Measurements from ENCODE around the gene MICU2. TPM values are rescaled to one million over a fixed set of nuclear protein-coding genes. Genes with fewer than 3 reads are reported as not detected.

MICU2 gene
- total and polyA plus RNA-seq, 2 of the 4 experiments (the other 2 are of a cell fraction), result 14.9 to 25.0 TPM

- H3K9me1 ChIP-seq (ENCODE audit: insufficient read depth, low read length), result no peaks in the 10 kb centered on the region; the same call in 1 of the 2 replicates
- no peaks in the 10 kb centered on the region for H3K4me1 ChIP-seq (ENCODE audit: control insufficient read depth, insufficient read depth, low read length)
- TF ChIP-seq CTCF (conservative IDR thresholded peaks at IDR 0.05; ENCODE audit: low read depth, low read length) (no peak), MXI1 (IDR thresholded peaks at IDR 0.05; ENCODE audit: borderline replicate concordance, low read depth, low read length) (no peak), SMC3 (IDR thresholded peaks at IDR 0.05; ENCODE audit: low read depth, low read length) (no peak), ELK1 (IDR thresholded peaks at IDR 0.05; ENCODE audit: borderline replicate concordance, low read depth, low read length) (no peak), NFE2L2 (IDR thresholded peaks at IDR 0.05; ENCODE audit: low read depth, low read length) (no peak), MAZ (IDR thresholded peaks at IDR 0.05; ENCODE audit: borderline replicate concordance, low read depth, low read length) (no peak), RAD21 (IDR thresholded peaks at IDR 0.05; ENCODE audit: low read length) (no peak), FOS (IDR thresholded peaks at IDR 0.05; ENCODE audit: low read depth, low read length) (no peak), MAFK (IDR thresholded peaks at IDR 0.05; ENCODE audit: low read depth, low read length) (no peak), CEBPB (IDR thresholded peaks at IDR 0.05; ENCODE audit: low read depth, low read length) (no peak), USF2 (IDR thresholded peaks at IDR 0.05; ENCODE audit: low read depth, low read length) (no peak), RCOR1 (IDR thresholded peaks at IDR 0.05; ENCODE audit: insufficient replicate concordance, low read length) (no peak)
- H3K18ac ChIP-seq (ENCODE audit: low read depth, low read length), result no peak overlapping the region
- no peak overlapping the region for H2BK120ac ChIP-seq (ENCODE audit: low read depth, low read length)
- H3K27me3 ChIP-seq (ENCODE audit: control insufficient read depth, insufficient read depth, low read length), result no peaks in the 10 kb centered on the region
- POLR2A ChIA-PET (ENCODE audit: unreplicated experiment), result no interaction called here
- H2BK15ac ChIP-seq (ENCODE audit: low read depth, low read length), result no peak overlapping the region
- no peak overlapping the region for H3K4me2 ChIP-seq (ENCODE audit: low read depth, low read length)
- peaks cover 4% of the 10 kb centered on the region; the same call in 1 of the 2 replicates for H3K36me3 ChIP-seq (ENCODE audit: control insufficient read depth, insufficient read depth, low read length)
- no peak overlapping the region for H4K8ac ChIP-seq (ENCODE audit: low read depth in 2 of 2, low read length in 2 of 2)
- CTCF ChIA-PET, result interaction anchor here (0.5 kb wide), 1 partner anchor 21 kb away, joined by 5 read pairs; no protein-coding TSS in a partner anchor
- H3K79me1 ChIP-seq (ENCODE audit: low read depth in 1 of 2, low read length in 2 of 2), result peaks cover 4 to 10% of the 10 kb centered on the region in 2 experiments; a peak in 2 of 4 replicates
- H3K4me3 ChIP-seq (ENCODE audit: insufficient read depth, low read depth, low read length), result no peak overlapping the region
- DNase-seq, result no peak
- H3K9ac ChIP-seq (ENCODE audit: low read depth, low read length), result no peak overlapping the region
- H2AK9ac ChIP-seq (replicated peaks; ENCODE audit: low read depth, low read length, poor library complexity), result no peak overlapping the region
- in situ Hi-C loops (cut with MboI; ENCODE audit: low sequenced_read_pairs), result no loop called here
- H3K9me3 ChIP-seq (ENCODE audit: control insufficient read depth, insufficient read depth, low read length), result no peaks in the 10 kb centered on the region
- no peak overlapping the region for H3K56ac ChIP-seq (ENCODE audit: extremely low read depth, insufficient read depth, low read length)
- no peak overlapping the region for H3K4ac ChIP-seq (ENCODE audit: low read depth, low read length)
- no peak overlapping the region for H3K14ac ChIP-seq (replicated peaks; ENCODE audit: low read depth, low read length)
- ATAC-seq (ENCODE audit: low read depth), result no peak
- H4K20me1 ChIP-seq (ENCODE audit: insufficient read depth, low read length), result no peaks in the 10 kb centered on the region
- no TSS peak for BruUV-seq (replicated peaks)
- dilution Hi-C loops (cut with HindIII; ENCODE audit: low sequenced_read_pairs, unreplicated experiment), result no loop called here
- WGBS, 2 experiments (ENCODE audit: extremely low coverage in 2 of 2, insufficient read length in 1 of 2), result no CpG with 5 or more reads among the region's 1 CpG
- H4K5ac ChIP-seq (ENCODE audit: low read depth, low read length), result no peak overlapping the region
- H2AFZ ChIP-seq (replicated peaks; ENCODE audit: low read length, poor library complexity), result no peak overlapping the region
- no peak overlapping the region for H2AK5ac ChIP-seq (ENCODE audit: low read depth, low read length)
- no peak overlapping the region for H3K27ac ChIP-seq (ENCODE audit: insufficient read depth, low read length)
- no peak overlapping the region for H2BK5ac ChIP-seq (ENCODE audit: low read depth, low read length, poor library complexity, severe bottlenecking)
- intact Hi-C loops (cut with micrococcal nuclease), result no loop called here
- no peak overlapping the region for H3K23ac ChIP-seq (ENCODE audit: low read depth, low read length)
- H4K91ac ChIP-seq (ENCODE audit: insufficient read depth, low read depth, low read length), result no peak overlapping the region
- no peak overlapping the region for H2BK20ac ChIP-seq (ENCODE audit: low read depth, low read length)
Observed at GRCh38 chr13:21534760-21535159, 69.2 kb downstream of the MICU2 start.

All from IMR-90 (cell line).